HG02973 (cell line): ENCODE results near the gene CCDC141.

Experiments
- ATAC-seq: cut with Tn5 transposase; IDR thresholded peaks from one replicate; pipeline ENCODE4 v1.9.1; 2021; ENCODE audit warnings: moderate library complexity; ENCODE audit not compliant: unreplicated experiment

The CCDC141 gene

DNA sequence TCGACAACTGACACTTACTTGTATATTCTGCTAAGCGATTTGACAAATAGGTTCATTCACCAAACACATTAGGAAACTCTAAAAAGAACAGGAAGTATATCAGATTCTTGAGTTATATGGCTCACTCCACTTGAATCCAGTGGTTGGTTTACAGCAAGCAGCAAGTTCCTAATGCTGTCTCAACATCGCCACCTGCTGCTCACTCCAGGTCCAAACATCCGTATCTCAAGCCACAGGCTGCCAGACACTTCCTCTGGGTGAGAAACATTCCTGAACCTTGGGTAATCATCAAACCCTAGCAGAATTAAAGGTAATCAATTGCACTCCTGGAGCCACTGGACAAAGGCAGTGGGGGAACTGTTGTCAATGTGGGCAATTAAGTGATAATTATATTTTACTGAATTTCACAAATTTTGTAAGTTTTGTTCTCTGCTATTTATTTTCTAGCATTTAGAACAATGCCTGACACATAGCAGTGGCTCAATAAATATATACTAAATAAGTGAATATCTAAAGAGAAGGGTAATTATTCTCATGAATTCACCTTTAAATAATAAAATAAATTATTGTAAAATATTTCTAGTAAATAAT, 135.6 kb downstream of the CCDC141 start:
- peak; percentile 92 for ATAC-seq

DNA sequence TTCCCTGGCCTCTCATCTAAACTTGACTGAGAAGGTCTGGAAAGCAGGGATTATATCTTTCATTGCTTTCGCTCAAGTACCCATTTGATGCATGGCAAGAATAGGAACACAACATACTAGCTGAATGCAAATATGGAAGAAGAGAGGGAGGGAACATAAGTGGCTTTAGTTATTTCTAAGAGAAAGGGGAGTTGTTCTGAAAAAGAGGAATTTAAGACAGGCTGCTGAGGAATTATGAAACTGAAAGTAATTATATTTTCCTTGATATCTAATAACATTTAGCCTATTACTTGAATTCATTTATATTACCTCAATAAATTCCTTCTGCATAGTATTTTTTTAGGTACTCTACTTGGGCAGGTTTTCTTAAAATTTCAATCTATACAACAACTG, 136.9 kb downstream of the CCDC141 start:
- no peak for ATAC-seq

DNA sequence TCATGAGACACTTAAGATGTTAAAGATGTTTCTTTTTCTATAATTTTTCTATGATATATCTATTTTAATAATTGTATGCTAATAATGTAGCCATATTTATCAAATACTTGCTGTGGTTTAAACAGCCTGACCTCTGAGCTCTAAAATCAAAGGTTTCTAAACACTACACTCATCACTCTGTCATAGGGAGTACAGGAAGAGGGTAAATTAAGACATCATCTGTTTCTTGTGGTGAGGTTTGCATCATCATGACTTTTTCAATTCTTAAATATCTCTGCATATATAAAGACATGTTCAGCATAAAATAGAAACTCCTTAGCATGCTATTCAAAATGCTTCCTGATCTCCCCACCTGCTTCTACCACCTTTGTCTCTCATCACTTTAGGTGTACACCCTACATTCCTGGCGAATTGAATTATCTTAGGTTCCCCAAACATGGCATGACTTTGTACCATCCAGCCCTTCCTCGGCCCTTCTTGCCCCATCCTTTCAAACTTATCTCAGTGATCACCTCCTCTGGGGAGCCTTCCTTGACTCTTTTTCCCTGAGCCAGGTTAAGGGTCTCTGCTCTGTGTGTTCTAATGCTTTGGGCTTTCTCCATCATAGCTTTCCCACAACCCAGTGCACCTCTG, 137.4 kb downstream of the CCDC141 start:
- ATAC-seq = no peak

DNA sequence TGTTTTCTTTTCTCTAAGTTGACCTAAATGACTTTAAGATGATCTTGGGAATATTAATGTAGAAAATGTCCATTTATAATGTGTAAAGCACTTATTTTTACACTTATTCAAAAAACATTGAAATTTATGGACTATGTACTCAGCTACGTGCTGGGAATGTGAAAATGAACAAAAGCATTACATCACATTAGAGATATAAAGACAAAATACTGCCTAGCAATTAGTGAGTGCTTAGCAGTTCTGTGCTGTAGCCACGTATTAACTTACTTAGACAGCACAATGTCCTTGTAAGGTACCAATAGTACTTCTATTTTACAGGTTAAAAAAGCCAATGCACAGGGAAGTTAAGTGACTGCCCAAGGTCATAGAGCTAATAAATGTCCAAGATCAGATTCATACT, 138.9 kb downstream of the CCDC141 start:
- ATAC-seq = no peak

DNA sequence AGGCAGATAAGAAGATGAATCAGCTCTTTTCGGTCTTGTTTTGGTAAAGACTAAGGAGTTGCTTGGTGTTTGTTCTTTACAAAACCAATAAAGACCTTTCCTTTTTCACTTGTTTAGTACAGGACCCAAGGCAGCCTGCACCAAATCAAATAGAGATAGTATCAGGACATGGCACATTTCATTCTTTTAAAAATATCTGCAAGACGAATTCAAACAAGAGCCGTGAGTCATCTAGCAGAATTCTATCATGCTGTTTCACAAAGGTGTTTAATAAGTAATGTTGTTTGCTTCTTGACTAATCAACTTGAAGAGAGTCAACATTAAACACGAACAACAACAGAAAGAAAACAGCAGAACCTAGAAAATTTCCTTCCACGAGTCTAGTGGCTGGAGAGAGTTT, 139.9 kb downstream of the CCDC141 start:
- ATAC-seq = no peak

DNA sequence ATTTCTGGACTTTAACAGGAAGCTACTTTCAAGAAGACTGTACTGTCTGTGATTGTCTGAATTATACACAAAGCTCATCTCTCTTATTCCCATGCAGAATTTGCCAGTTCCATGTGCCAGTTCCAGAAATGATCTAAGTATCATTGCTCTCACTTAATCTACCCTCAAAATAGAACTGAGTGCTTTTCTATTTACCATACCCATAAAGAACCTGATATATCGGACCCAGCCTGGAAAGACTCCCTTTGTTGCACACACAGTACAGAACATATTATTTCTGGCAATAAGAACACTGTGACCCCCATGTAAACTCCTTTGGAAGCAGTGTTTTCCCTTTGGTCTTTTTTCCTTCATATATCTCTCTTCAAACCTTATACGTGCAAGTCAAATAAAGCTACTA, 140.4 kb downstream of the CCDC141 start:
- no peak for ATAC-seq

DNA sequence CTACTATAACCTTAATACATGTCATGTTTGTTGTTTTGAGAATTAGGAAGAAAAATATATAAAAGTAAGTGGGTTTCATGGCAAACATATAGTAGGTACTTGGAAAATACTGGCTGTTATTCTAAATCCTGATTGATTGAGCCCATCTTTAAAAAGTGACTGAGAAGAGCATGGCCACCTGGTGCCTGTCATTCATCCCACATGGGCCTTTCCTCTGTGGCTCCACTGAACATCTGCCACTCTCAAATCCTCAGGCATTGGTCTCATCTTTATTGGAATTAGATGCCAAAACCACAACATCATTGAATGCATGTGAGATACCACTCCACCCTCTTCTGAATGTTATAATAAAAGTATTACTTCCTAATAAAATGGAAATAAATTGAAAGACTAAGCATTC, 141.1 kb downstream of the CCDC141 start:
- no peak for ATAC-seq

DNA sequence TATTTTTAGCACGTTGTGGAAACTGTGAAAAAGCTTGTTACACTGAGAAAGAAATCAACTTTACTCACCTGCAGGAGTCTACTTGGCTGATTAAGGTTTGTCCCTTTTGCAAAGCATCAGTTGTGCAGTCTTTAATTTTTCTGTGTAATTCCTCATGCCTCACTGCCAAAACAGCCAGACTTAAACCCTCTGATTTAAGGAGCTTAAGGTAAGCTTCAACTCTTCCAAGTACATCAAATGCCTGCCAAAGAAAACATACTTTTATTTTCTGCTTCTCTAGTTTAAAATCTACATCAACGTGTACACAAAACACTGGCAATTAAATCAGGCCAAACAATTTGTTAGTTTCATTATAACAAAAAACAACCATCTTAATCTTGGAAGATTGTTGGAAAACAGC, 144.7 kb downstream of the CCDC141 start:
- no peak for ATAC-seq

DNA sequence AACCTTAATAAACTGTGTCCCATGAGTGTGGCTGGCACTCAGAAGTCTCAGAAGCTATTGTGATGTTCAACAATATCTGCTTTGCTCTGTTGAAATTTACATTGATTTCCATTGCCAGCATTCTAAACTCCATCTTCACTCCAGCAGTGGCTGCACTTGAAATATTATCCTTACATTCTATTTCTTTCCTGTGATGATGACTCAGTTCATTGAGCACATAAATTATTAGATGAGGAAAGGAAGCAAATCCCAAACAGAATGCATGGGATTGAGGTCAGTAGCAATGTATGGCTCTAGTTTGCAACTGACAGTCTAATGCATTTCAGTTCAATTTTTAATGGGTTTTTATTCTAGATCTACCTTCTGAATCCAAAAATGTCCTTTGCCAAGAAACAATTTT, 150.3 kb downstream of the CCDC141 start:
- no peak for ATAC-seq

DNA sequence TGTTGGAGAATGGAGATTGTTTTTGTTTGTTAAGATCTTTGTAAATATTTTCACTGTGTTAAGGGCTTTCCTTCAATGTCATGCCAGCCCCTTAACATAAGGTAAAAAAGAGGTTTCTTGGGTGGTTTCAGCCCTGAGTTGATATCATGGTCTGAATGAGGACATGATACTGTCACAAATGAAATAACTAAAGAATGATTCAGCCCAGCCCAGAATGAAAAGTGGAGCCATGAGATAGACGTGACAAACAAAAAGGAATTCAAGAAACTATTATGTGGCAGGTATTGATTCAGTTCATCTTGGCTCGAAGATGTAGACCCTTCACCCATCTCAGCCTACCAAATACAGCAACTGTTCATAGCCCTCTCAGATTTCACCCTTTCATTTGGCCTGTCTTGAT, 154.1 kb downstream of the CCDC141 start:
- no peak for ATAC-seq

DNA sequence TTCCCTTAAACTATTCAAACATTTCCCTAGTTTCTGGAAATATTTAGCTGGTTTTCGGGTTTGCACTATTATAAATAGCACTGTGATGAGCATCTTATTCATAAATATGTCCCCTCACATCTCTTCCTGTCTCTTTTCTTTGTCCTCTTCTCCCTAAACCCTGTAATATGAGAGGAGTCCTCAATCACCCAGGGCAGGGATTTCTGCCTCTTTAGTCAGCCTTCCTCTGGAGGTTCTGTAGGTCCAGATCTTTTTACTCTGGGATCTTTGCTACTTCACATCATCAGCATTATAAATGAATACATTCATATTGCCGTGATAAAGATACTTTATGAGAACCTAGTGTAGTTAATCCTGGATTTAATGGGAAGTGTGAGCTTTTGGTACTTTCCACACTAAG, 154.8 kb downstream of the CCDC141 start:
- no peak for ATAC-seq

DNA sequence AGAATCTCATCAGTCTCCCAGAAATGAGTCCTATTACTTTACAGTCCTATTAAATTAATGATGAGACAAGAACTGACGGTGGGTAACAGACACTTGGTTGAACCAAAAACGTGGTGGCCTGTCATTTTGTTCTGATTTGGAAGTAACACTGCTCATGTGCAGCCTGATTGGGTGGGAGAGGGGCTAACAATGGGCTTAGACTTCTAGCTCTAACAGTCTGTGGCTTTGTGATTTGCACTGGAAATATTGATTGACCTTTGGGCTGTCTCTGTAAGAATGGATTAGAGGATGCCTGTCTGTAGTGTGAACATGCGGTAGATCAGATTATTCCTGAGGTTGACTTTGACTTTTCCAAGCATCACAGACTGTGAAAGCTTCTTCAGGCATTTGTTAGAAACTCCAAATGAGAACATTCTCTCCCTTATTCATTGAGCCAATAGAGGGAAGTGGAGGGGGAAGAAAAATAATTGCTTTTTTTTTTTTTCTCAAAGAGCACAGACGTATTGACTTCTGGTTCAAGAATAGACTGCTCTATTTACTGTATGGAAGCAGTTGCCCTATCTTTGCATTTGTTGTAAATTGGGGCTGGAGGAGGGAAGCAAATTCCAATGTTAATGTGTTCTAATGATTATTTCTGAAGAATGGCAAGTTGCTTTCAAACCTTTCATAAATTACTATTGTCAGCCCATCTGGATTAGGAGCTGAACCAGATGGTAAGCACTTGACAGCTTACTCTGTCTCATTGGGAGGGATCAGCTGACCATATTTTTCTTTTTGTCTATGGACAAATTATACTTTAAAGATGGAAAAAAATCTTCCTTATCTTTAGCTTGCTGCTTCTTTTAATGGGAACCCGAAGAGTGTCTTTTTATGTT, 156.9 kb downstream of the CCDC141 start:
- ATAC-seq = no peak

DNA sequence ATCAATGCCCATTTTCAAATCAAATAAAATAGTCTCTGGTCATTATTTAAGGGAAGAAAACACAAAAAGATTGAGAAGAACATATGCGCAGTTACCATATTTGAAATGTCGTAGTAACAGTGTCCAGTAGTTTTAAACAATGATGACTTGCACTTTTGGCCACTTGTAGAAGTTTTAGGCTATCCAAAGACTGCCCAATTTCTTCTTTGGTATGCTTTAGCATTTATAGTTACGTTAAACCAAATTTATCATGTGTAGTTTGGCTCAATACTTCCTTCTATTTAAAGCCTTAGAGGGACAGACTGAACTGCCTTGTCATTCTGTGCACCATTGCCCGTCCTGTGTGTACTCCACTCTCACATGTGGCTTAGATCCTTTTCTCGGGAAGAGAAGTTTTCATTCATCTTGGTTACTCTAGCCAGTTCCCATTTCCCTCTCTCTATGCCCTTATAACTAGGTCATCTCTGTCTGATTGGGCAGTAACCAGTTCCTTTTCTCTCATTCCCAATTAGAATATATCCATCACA, 157.9 kb downstream of the CCDC141 start:
- ATAC-seq = no peak

DNA sequence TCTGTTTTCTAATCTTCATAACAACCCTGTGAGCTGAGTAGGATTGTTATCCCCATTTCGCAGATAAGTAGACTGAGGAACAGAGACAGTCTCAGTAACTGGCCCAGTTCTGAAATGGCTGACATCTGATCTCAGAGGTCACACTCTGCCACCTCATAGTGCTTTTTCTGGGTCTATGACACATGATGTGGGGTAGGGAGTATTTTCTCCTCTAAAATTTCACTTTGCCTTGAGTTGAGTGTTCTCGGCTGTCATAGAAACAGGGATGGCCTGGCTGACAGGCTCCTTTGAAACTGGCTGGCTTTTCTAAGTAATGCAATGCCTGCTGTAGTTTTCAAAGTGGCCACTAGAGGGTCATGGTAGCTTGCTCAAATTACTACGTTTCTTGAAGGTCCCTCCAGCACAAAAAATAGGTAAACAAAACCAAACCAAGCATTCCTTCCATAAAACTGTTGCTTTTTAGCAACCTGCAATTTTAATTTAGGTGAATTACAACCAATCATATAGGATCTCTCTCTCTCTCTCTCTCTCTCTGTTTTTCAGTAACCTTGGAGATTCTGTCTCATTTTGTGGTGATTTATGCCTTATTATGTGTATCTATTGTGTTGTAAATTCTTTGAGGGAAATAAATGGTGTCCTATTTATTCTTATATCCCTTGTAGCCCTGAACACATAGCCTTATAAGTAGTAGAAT, 158.5 kb downstream of the CCDC141 start:
- peak; percentile 89 for ATAC-seq

DNA sequence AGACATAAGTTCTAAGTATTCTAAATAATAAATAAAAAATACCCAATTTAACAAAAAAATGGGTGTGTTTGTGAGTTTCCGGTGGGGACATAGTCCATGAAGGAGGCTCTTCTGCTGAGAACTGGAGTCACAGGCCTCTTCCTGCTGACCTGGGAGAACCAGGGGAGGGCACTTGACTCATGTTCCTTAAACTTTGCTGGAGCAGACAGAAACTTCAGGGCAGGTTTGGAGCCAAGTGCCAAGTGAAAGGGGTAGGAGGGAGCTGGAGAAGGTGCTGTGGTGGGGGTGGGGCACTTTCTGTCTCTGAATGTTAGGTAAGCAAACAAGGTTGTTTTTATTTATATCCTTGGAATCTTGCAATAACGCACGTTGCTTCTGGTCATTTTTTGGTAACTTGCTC, 163.9 kb downstream of the CCDC141 start:
- ATAC-seq = no peak

DNA sequence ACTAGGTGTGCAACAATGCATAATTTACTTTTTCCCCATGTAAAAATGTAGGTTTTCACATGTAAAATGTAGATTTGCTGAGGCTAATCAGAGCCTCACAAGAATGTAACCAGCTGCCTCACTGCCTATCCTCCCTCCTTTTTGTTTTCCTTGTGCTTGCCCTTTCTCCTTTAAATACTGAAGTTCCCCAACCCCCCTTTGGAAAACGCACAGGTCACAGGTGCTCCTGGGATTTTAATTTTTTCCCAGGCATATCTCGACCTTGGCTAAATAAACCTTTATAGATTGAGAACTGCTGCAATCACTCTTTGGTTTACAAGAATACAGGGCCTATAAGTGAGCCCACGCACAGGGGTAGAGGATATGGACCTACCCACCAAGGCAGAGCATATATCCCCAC, 165.5 kb downstream of the CCDC141 start:
- no peak for ATAC-seq

DNA sequence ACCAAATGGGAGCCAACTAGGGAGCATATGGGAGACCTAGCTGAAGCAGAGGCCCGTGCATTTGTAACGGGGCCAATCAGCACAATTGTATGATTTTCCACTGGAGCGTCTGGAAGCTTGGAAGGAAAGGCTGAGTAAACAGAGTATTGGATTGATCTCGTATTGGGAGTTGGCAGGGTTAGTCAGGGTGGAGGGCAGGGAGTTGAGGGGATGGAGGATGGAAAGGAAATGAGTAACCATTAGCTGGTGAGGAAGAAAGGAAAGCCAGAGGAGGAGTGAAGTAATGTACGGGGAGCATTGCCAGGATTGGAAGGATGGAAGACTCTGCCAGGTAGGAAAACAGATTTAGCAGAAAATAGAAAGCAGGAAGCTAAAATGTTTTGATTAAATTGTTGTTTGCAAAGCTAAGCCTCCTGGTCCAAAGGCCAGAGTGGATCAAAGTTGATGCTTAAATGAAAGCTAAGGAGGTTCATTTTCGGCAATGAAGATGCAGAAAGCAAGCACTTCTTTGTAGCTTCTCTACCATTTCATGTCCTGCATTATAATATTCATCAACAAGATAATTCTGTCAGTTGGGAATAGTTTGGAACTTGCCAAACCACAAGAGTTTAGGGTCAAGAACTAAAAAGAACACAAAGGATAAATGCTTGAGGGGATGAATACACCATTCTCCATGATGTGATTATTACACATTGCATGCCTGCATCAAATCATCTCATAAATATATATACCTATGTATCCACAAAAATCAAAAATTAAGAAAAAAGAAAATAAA, 167.1 kb downstream of the CCDC141 start:
- ATAC-seq = no peak

DNA sequence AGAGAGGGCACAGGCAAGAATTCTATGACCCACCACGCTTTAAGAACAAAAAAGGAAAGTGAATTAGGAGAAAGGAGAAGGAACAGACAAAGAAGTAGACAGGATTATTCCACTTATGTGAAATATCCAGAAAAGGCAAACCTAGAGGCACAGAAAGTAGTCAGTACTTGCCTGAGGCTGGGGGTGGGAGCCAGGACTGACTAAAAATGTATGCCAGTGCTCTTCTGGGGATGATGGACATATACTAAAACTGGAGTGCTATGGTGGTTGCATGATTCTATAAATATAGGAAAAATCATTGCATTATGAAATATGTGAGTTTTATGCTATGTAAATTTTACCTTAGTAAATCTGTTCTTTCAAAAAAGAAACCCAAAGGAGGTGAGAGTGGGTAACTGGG, 168.9 kb downstream of the CCDC141 start:
- no peak for ATAC-seq

DNA sequence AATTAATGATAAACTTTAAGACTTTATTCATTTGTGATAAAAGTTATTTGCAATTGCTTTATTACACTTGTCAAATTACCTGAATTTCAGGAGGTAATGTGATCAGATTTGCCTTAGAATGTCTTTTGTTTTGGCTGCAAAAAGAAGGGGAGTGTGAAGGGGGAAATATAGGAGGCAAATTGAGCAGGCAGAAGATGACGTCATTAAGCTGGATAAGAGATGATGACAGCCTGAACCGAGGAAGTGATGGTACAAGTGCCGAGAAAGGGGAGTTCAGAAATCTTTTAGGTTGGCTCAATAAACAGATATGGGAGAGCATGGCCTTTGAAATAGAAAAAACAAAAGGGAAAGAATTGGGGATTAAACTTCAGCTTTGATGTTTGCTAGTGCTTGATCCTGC, 169.7 kb downstream of the CCDC141 start:
- no peak for ATAC-seq

DNA sequence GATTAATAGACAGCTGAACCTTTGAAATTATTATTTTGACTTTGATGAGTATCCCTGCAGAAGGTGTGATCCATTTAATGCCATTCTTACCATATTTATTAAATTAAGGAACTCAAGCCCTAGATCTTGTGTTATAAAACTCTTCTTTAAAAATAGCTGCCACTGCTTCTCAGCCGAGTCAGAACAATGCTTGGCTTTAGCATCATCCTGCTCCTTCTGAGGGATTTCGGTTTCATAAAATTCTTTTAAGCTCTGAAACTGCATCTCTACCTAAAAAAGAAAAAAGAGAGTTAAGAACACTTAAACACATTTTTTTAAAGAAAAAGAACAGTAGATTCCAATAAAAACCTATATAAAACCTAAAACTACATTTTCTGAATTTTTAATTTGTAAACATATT, 172.1 kb downstream of the CCDC141 start:
- no peak for ATAC-seq
